Endometrial microvascular endothelial cells (primary cell): ENCODE data around the gene HAGH. TPM values are rescaled to one million over a fixed set of nuclear protein-coding genes. Genes with fewer than 3 reads are reported as not detected.

ENCODE experiments used
- in situ Hi-C: cut with HindIII; loops from 2 replicates; pipeline ENCODE4 v1.10.0; 2017; ENCODE audit warnings: low sequenced_read_pairs, low pct_unique_long_range_greater_than_20kb; ENCODE audit errors: inconsistent ontology term
- total RNA-seq: library from RNA; depleted of rRNA; stranded (reverse); fragments of >200 nt; gene quantifications from one replicate; pipeline ENCODE4 v1.2.3, GENCODE V29; 2015; ENCODE audit errors: inconsistent ontology term

The HAGH gene
- total RNA-seq, 1 donor from 2014 or later, result 73.6 TPM

DNA sequence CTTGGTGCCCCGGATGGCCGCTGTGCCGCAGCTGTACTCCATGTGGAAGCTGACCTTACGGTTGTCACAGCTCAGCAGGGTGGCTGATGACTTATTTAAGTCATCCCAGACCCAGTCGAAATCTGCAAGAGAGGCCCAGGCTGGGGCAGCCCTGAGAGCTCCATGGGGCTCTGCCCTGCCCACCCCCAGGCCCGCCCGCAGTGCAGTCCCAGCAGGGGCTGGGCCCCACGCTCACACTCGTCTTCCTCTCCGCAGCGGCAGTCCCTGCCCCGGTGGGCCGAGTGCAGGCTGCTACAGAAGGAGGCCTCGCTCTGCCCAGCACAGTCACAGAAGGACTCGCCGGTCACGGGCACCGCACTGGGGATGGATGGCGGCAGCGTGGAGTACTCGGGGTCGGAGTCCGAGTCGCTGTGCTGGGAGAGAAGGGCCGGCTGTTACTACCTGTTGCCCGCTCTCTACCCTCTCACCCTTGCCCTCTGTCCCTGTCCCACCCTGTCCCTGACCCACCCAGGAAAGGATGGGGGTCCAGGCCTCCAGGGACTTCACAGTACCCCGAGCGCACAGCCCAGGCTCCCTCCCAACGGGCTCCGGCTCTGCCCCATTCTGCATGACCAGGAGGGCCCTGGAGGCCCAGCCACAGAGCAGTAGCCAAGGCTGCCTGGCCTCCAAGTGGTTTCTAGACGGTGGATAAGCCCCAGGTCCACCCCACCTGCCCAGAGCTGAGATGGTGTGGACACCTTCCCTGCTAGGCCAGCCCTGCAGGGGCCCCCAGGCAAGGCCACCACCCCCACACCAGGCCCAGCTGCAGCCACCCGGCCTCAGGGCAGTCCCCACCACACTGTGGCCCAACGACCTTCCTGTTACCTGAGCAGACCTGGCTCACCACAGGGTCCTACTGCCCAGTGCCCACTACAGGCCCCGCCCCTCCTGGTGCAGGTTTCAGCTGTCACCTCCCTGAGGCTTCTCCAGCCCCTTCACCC is 48.1 kb downstream of the HAGH start:
- in situ Hi-C loops, result no loop called here

DNA sequence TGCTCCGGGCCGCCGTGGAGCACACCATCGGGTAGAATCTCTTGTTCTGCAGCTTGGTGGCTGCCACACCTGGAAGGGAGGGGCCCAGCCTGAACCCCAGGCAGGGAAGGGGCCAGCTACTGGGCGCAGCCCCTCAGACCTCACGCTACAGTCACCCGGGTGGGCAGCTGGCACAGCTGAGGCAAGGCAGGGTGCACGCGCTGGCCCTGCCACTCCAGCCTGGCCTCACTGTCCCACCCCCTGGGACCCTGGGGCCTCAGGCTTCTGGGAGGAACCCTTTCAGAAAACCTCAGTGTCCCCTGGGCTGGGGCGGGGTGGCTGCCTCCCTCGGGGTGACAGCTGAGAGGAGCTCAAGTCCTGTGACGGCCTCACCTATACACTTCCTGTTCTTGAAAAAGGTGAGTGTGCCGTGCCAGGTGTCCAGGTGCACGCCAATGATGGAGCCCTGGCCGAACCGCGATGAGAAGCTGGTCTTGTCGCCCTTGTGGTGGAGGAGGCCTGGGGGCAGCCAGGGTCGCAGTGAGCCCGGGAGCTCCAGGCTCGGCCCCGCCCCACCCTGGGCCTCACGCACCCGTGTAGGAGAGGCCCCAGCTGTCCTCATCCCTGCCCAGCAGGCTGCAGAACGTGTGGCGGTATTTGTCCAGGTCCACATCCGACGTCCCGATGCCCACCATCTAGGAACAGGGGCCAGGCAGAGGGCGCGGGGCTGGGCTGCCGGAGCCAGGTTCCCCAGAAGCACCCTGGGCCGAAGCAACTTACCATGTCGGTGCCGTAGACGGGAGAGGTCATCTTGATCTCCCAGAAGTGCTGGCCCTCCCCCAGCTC is 49.0 kb downstream of the HAGH start:
- in situ Hi-C loops, result no loop called here

GRCh38 chr16:1776991-1777374 is 49.6 kb downstream of the HAGH start:
- in situ Hi-C loops, result no loop called here

DNA sequence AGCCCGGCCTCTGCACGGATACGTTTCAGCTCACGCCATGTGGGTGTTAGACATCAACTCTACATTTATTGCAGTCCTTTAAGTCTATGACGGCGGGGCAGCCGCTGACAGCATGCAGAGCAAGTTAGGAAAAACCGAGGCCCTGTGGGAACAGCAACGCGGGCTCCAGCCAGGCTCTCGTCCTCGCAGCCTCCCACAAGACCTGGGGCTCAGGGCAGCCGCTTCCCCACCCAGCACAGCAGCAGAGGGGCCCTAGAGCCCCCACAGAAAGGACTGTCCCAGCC is 50.0 kb downstream of the HAGH start:
- in situ Hi-C loops, result no loop called here

- in situ Hi-C loops, result no loop called here
Measured at GRCh38 chr16:1775846-1776671, 50.6 kb downstream of the HAGH start.

- in situ Hi-C loops, result no loop called here
Measured at GRCh38 chr16:1775006-1775845, 51.4 kb downstream of the HAGH start.

DNA sequence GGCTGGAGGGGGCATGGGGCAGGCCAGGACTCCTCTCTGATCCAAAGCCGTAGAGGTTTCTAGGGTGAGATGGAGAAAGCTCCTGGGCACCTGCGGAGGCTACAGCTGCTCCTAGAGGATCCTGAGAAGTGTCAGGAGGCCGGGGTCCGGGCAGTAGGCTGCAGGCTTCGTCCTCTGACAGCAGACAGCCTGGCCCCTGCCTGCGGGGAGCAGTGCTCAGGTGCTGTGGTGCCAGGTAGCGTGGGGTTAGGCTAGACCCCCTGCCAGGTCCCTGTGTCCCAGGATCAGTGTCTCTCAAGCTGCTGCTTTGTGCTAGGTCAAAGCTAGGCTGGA is 52.2 kb downstream of the HAGH start:
- in situ Hi-C loops, result no loop called here

DNA sequence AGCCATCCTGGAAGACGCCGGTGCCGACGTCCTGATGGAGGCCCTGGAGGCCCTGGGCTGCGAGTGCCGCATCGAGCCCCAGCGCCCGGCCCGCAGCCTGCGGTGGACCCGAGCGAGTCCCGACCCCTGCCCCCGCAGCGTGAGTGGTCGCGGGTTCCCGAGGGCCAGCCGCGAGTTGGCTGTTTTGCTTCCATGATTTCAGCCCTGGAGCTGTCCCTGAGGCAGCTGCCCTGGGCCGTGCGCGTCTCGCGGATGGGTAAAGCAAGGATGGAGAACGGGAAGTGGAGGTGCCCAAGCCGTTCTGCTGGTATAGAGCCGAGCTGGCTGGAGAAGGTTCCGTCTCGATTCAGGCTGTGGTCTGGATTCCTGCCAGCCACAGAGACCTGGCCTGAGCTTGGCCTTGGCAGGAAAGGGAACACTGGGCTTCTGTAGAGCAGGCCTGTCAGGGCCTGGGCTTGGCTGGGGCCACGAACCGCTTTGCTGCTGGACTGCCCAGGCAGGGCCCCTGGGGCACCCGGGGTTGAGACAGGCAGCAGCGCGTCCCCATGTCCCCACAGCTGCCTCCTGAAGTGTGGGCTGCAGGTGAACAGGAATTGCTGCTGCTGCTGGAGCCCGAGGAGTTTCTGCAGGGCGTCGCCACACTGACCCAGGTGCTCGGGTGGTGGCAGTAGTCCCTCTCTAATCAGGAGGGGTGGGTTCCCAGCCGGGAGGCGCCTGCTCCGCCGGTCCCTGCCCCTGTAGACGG is 52.8 kb downstream of the HAGH start:
- in situ Hi-C loops, result no loop called here

DNA sequence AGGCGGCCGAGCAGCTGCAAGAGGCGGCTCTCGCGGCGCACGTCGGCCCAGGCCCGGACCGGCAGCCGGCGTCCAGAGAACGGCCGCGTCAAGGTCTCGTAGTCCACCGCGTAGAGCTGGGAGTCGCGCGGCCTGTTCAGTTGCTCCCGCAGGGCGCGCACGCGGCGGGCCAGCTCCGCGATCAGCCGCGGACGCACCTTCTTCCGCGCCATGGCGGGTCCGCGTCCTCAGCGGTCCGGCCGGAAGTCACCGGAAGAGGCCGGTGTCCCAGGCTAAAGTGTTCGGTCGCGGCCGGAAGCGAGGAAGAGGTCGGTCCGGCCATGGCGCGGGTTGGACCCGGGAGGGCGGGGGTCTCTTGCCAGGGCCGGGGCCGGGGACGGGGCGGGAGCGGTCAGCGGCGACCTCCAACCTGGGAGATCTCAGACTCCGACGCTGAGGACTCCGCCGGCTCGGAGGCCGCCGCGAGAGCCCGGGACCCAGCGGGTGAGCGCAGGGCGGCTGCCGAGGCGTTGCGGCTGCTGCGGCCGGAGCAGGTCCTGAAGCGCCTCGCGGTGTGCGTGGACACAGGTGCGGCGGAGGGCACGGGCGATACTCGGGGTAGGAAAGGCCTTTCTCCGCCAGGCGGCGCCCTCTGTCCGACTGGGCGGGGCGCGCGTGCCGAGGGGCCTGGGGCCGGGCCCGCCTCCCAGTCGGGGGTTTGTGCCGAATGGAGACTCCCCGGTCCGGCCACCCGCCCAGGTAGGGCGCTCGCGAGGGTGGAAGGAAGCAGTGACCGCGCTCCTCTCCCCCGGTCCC is 53.5 kb downstream of the HAGH start, which contains the start of gene MRPS34:
TSS of gene MRPS34 (minus strand) at position 227 of the 795 bp plus-strand sequence. CDS start at position 212, 15 bp downstream.
- in situ Hi-C loops, result no loop called here

DNA sequence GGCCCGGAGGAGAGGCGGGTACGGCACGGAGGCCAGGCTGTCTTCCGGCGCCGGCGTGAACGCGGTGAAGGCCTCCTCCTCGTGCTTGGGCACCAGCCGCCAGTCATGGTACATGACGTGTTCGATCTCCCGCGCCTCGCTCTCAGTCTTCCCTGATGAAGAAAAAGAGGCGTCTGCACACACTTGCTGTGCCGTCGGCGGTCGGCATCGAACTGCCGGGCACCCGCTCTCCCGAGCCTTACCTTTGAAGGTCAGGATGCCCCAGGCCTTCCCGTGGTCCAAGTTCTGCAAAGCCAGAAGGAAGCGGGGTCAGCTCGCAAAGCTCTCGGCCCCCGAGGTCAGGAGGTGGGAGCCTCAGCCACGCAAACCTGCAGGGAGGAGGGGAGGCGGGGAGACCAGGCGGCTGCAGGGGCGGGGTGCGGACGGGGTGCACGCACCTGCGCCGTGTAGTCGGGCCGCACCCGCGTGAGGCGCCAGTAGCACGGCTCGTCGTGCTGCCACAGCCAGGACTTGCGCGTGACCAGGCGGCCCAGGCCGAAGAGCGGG is 54.2 kb downstream of the HAGH start, which contains the start of gene EME2:
TSS of gene EME2 (plus strand) at position 449 of the 546 bp plus-strand sequence. CDS start 418 bp downstream, outside the sequence.
- in situ Hi-C loops, result no loop called here

- in situ Hi-C loops, result no loop called here
Measured at GRCh38 chr16:1771864-1772361, 54.7 kb downstream of the HAGH start.

- in situ Hi-C loops, result no loop called here
Measured at GRCh38 chr16:1771188-1771863, 55.3 kb downstream of the HAGH start, which contains the start of gene NME3. Gene NME3 (minus strand): TSS chr16:1771543. CDS start chr16:1771534, 9 bp downstream.

DNA sequence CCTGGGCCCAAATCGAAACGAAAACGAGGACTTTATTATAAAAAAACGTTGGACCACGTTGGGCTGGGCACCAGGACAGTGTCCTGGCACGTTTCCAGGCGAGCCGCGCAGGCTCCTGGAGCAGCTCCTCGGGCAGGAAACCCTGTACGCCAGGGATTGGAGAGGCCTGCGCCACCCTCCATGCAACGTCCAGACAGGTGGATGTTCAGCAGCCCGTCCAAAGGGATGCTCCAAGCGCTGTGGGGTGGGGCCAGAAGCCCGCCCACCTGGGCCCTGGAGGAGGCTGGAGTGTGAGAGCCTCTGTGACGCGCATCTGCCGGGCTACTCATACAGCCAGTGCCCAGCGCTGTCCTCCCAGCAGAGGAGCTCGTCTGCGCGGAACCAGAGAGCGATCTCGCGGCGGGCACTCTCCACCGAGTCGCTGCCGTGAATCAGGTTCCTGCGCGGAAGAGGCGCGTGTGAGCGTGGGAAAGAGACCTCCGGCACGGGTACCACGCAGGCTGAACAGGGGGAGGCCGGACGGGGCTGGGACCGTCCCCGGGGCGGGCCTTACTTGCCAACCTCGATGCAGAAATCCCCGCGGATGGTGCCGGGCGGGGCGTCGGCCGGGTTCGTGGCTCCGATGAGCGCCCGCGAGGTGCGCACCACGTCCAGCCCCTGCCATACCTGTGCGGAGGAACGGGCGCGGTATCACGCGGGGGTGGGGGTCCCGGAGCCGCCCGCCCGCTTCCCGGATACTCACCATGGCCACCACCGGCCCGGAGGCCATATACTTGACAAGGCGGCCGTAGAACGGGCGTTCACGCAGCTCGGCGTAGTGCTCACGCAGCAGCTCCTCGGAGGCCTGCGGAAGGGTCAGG is 56.1 kb downstream of the HAGH start:
- in situ Hi-C loops, result no loop called here

- in situ Hi-C loops, result no loop called here
Measured at GRCh38 chr16:1769402-1770300, 57.0 kb downstream of the HAGH start.
